ENCODE data around the gene PRR16.
"Not testable (repeated sequence)": the region's sequence is repeated elsewhere in the genome, so short reads cannot be mapped to it uniquely, and the experiment has no call there.

The PRR16 gene

DNA sequence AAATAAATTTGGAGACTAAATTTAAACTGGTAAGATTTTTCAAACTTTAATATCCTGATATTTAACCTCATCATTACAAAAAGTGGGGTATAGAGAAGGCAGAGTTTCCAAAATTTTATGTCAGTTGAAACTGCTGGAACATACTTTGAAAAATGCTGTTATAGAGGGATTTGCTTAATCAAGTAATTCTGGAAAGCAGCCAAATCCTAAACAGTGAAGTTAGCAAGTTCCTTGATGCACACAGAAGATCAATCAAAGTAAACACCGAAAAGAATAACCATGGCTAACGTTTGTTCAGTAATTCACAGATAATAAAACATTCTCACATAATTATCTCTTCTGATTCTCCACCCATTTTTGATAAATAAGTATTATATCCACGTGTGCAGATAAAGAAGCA, 8.1 kb upstream of the PRR16 start:
- peaks cover 25% of the 10 kb centered on the region for H3K4me1 Mint-ChIP-seq
- H3K4me3 Mint-ChIP-seq, result no peak overlapping the region
- H3K27me3 Mint-ChIP-seq (ENCODE audit: low read depth), result no peaks in the 10 kb centered on the region
- no peaks in the 10 kb centered on the region for H3K9me3 Mint-ChIP-seq
- no peak for TF ChIP-seq CTCF (IDR thresholded peaks at IDR 0.05; ENCODE audit: unreplicated experiment in 3 of 3)
- H3K36me3 Mint-ChIP-seq (ENCODE audit: low read depth), result no peaks in the 10 kb centered on the region
- no peak overlapping the region for H3K27ac Mint-ChIP-seq

GRCh38 chr5:120457839-120458507, 6.1 kb upstream of the PRR16 start:
- Mint-ChIP-seq H3K27ac (no peak overlapping the region), H3K27me3 (ENCODE audit: low read depth) (peaks cover 14% of the 10 kb centered on the region), H3K9me3 (no peaks in the 10 kb centered on the region), H3K4me3 (peak overlapping the region; percentile 12 to 24 (median 19)), H3K36me3 (ENCODE audit: low read depth) (no peaks in the 10 kb centered on the region), H3K4me1 (peaks cover 29% of the 10 kb centered on the region)
- peak; percentile 65 to 81 (median 71) for TF ChIP-seq CTCF (IDR thresholded peaks at IDR 0.05; ENCODE audit: unreplicated experiment in 3 of 3)

- not testable (repeated sequence) for H3K36me3 Mint-ChIP-seq (ENCODE audit: low read depth); H3K4me3 Mint-ChIP-seq; H3K27ac Mint-ChIP-seq; H3K9me3 Mint-ChIP-seq
- Mint-ChIP-seq H3K27me3 (ENCODE audit: low read depth) (peaks cover 19% of the 10 kb centered on the region), H3K4me1 (peaks cover 32% of the 10 kb centered on the region)
These were observed 5.6 kb upstream of the PRR16 start for GRCh38 chr5:120458508-120458847.

DNA sequence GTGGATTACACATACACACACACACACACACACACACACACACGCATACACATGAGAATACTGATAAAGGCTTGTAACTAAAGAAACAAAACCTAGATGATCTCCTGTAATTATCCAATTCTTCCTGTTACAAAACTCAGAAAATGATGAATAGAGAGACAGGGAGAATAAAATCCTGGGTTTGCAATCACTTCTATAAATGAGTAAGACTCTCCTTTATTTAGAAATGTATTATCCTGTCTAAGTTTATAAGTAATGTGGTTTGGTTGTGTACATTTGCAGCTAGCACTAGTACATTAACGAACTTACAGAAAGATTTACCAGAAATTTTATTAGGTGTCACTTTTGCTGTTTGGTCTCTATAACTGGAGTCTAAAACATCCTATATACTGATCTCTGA, 2.8 kb upstream of the PRR16 start:
- H3K36me3 Mint-ChIP-seq (ENCODE audit: low read depth), result no peaks in the 10 kb centered on the region
- H3K4me3 Mint-ChIP-seq, result peak overlapping the region in 1 of 3 experiments; percentile 11
- peaks cover 46% of the 10 kb centered on the region for H3K27me3 Mint-ChIP-seq (ENCODE audit: low read depth)
- no peak overlapping the region for H3K27ac Mint-ChIP-seq
- no peaks in the 10 kb centered on the region for H3K9me3 Mint-ChIP-seq
- H3K4me1 Mint-ChIP-seq, result peaks cover 20% of the 10 kb centered on the region
- TF ChIP-seq CTCF (IDR thresholded peaks at IDR 0.05; ENCODE audit: unreplicated experiment in 3 of 3), result no peak

GRCh38 chr5:120463006-120463680, 957 bp upstream of the PRR16 start:
- Mint-ChIP-seq H3K36me3 (ENCODE audit: low read depth) (no peaks in the 10 kb centered on the region), H3K27ac (no peak overlapping the region), H3K4me3 (peak overlapping the region; percentile 86 to 94 (median 88)), H3K9me3 (no peaks in the 10 kb centered on the region), H3K4me1 (peaks cover 20% of the 10 kb centered on the region), H3K27me3 (ENCODE audit: low read depth) (peaks cover 53% of the 10 kb centered on the region)
- TF ChIP-seq CTCF (IDR thresholded peaks at IDR 0.05; ENCODE audit: unreplicated experiment in 3 of 3), result no peak

DNA sequence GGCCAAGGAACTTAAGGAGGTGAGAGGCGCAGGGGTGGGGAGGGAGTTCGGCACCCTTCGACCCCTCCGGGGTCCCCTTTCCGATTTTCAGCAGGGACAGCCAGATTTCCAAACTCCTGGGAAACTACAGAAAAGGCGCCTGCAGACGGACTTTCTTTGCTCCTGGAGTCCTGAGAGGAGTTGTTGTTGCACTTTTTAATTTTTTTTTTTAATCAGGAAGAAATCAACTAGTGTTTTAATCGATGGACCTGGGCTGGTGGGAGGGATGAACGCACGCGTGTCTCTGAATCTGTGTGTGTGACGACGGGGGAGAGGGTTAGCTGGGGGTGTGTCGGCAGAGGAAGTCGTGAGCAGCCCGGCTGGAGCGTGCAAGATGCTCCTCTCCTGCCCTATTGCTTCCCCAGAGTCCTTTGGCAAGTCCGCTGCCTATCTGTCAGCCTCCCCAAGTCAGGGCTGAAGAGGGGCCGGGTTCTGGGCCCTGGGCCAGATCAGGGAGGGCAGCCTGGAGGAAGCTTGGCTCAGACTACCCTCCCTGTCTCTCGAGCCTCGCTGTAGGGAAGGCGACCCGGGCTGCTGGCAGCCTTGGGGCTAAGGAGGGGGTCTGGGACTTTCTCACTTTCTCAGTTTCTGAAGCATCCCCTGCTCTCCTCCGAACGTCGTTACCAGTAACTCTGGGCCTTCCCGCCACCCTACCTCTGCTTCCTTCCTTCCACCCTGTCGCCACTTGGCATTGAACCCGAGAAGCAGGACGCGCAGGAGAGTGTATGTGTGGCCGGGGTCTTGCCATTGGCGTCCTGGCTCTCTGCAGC, 731 bp downstream of the PRR16 start:
- peaks cover 20% of the 10 kb centered on the region for H3K4me1 Mint-ChIP-seq
- no peaks in the 10 kb centered on the region for H3K9me3 Mint-ChIP-seq
- H3K4me3 Mint-ChIP-seq, result peak overlapping the region; percentile 88 to 93 (median 93)
- H3K36me3 Mint-ChIP-seq (ENCODE audit: low read depth), result no peaks in the 10 kb centered on the region
- no peak for TF ChIP-seq CTCF (IDR thresholded peaks at IDR 0.05; ENCODE audit: unreplicated experiment in 3 of 3)
- peak overlapping the region in 2 of 3 experiments; percentile 25 to 78 for H3K27ac Mint-ChIP-seq
- peaks cover 53% of the 10 kb centered on the region for H3K27me3 Mint-ChIP-seq (ENCODE audit: low read depth)

Data from nephron (organoid).